Lower leg skin (tissue), 3 donors: Measurements from ENCODE around the gene BICRA.

Source experiments
- POLR2A ChIP-seq, 2 donors: fragments of 450-650 bp; IDR thresholded peaks; one replicate each; pipeline ENCODE4 v1.6.1; 2016 to 2017; ENCODE audit warnings: antibody characterized with exemption in 2 of 2, mild to moderate bottlenecking in 1 of 2, moderate library complexity in 1 of 2
- TF ChIP-seq, protein P1 (sequence below), 3 donors: fragments of 450-650 bp; IDR thresholded peaks; one replicate each; pipeline ENCODE4 v1.5.1; 2016; ENCODE audit warnings: antibody characterized with exemption in 3 of 3, mild to moderate bottlenecking in 3 of 3, moderate library complexity in 2 of 3

- TF ChIP-seq, protein P1, sequence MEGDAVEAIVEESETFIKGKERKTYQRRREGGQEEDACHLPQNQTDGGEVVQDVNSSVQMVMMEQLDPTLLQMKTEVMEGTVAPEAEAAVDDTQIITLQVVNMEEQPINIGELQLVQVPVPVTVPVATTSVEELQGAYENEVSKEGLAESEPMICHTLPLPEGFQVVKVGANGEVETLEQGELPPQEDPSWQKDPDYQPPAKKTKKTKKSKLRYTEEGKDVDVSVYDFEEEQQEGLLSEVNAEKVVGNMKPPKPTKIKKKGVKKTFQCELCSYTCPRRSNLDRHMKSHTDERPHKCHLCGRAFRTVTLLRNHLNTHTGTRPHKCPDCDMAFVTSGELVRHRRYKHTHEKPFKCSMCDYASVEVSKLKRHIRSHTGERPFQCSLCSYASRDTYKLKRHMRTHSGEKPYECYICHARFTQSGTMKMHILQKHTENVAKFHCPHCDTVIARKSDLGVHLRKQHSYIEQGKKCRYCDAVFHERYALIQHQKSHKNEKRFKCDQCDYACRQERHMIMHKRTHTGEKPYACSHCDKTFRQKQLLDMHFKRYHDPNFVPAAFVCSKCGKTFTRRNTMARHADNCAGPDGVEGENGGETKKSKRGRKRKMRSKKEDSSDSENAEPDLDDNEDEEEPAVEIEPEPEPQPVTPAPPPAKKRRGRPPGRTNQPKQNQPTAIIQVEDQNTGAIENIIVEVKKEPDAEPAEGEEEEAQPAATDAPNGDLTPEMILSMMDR (IDR thresholded peaks at IDR 0.05): no peak
- TF ChIP-seq POLR2A (IDR thresholded peaks at IDR 0.05): no peak
Observed at GRCh38 chr19:47686679-47687450, 77.9 kb downstream of the BICRA start.
